GM19438 (cell line): ENCODE data around the gene GLRX.
"Not testable (repeated sequence)": the region's sequence is repeated elsewhere in the genome, so short reads cannot be mapped to it uniquely, and the experiment has no call there.

ENCODE experiments used
- ATAC-seq: cut with Tn5 transposase; IDR thresholded peaks from one replicate; pipeline ENCODE4 v1.9.1; 2021; ENCODE audit warnings: low read depth; ENCODE audit not compliant: unreplicated experiment

Gene GLRX

DNA sequence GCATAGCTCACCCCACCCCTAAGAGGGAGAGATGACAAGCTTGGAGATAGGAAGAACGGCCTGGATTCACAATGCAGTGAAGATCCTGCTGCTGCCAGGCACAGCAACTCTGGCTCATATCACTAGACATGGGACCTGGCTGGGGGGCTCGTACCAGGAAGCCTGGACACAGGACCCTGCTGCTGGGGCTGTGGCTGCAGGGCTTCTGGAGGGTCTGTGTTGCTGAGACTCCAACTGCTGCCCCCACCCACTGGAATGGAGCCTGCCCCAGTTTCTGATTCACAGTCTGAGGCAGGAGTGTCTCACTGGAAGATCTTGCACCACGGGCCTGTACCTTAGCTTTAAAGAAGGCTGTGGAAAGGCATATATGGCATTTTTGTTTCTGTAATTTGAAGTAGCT, 31.0 kb upstream of the GLRX start:
- ATAC-seq = no peak

DNA sequence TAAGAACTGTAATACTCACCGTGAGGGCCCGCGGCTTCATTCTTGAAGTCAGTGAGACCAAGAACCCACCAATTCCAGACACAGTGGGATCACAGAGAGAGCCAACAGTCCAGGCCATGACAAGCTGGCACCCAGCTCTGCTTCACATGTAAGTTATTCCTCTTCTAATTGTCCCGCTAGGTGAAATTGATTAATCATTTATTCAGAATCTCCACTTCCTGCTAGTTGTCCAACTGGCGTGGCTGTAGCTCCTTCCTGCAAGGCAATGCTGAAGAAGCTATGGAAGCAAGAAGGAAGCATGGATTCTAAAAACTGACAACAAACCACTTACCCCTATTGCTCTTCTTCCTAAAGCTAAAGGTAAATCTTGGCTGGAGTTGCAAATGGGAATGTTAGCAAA, 30.0 kb upstream of the GLRX start:
- no peak for ATAC-seq

DNA sequence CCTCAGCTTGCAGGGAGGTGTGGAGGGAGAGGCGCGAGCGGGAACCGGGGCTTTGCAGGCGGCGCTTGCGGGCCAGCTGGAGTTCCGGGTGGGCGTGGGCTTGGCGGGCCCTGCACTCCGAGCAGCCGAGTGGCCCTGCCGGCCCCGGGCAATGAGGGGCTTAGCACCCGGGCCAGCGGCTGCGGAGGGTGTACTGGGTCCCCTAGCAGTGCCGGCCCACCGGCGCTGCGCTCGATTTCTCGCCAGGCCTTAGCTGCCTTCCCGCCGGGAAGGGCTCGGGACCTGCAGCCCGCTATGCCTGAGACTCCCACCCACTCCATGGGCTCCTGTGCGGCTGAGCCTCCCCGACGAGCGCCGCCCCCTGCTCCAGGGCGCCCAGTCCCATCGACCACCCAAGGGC, 28.6 kb upstream of the GLRX start:
- ATAC-seq = not testable (repeated sequence)

DNA sequence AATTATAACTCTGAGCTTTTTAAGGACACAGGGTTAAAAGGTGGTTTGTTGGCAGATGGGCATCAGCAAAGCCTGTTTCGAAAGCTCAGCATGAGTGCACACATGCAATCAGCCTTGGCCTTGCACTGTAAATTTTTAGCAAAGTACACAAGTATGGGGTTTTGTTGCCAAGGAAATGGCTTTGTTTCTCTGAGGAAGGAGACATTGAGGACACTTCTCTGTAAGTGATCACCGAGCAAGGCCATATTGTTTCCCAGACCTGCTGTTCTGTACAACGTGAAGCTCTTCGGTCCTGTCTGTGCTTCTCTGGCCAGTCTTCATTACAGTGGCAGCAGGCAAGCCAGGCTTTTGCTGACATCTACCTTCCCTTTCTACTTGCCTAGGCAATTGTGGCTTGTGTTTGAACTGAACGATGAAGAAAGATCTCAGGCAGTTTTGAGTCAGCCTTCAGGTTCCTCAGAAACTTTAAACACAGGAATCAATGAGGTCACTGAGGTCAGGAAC, 27.9 kb upstream of the GLRX start:
- no peak for ATAC-seq

DNA sequence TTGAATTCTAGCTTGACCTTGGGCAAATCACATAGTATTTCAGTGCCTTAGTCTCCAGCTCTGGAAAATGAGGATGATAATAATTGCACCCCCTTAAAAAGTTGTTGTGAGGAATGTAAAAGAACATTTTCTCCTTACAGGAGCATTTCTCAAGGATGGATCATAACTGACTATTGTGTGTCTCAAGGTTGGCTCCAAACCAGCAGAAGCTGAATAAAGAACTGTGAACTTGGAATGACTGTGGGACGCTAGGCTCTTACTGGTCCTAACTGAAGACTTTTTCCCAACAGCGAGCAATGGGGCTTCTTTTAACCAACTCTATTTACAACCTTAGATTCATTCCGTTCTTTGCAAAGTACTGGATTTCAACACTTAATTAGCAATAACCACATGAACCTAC, 26.2 kb upstream of the GLRX start:
- ATAC-seq = no peak

DNA sequence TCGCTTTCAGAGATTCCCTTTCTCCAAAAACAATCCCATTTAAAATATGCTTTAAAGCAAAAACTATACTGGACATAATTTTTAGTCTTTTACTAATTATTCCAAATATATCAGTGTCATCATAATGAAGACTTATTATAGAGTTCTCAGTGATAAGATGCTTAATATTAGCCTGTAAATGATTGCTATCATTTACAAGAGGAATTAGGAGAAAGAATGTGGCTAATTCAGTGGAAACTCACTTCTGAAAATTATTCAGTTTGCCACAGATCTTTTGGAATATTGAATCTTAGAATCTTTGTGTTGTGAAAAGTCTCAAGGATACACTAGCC, 24.7 kb upstream of the GLRX start:
- no peak for ATAC-seq

DNA sequence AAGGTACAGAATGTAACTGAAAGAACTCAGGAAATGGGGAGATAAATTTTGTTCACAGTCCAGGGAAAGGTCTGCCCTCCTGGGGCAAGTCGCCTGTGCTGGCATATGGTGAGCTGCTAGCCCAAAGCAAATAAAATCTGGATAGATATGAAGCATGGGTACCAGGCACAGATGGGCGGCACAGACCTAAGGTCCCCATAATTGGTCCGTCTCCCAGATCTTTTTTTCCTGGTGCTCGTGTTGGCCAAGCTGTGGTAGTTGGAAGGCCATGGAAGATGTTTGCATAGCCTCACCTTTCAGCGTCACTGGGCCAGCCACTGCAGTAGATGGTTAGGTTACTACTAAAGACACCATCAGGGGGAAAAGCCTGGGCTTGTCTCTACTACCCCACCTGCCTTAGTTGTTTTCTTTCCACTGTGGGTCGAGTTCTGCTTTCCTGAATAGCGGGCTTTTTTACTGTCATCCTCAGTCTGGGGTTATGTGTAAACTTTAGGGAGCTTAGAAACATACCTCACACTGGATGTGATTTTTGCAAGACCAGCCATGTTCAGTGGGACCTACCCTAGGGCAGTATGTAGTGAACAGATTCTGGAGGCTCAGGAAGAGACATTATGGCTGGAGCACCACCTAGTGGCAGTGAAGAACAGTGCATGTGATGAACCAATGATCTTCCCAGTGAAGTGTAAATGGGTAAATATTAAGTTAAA, 24.2 kb upstream of the GLRX start:
- ATAC-seq = peak; percentile 52

DNA sequence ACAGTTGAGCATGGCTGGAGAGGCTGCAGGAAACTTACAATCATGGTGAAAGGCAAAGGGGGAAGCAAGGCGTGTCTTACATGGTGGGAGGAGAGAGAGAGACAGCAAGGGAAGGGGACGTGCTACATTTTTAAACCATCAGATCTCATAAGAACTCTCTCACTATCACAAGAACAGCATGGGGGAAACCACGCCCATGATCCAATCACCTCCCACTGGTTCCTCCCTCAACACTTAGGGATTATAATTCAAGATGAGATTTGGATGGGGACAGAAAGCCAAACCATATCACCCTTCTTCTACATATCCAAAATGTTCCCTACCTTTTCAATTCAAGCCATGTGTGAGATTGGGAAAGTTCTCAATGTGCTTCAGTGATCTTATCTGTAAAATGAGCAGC, 22.9 kb upstream of the GLRX start:
- no peak for ATAC-seq

DNA sequence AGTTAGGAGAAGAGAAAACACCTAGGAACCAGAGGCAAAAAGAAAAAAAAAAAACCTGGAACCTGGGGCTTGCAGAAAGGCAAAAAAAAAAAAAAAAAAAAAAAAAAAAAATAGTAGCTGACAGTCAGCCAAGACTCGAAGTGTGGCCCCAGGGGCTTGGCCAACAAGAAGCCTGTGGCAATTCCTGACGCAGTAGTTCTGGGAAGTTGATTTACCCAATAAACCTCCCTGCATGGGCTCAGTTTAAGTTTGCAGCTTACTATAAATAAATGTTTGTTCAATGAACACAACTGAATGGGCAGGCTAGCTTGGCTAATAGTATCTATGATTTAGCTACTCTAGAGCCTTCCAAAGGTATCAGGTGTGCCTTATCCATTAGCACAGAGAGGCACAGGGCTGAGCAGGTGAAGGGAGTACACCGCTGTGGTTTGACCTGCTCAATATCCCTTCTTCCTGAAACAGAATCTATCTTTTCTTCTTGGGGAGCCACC, 21.3 kb upstream of the GLRX start:
- ATAC-seq = no peak

DNA sequence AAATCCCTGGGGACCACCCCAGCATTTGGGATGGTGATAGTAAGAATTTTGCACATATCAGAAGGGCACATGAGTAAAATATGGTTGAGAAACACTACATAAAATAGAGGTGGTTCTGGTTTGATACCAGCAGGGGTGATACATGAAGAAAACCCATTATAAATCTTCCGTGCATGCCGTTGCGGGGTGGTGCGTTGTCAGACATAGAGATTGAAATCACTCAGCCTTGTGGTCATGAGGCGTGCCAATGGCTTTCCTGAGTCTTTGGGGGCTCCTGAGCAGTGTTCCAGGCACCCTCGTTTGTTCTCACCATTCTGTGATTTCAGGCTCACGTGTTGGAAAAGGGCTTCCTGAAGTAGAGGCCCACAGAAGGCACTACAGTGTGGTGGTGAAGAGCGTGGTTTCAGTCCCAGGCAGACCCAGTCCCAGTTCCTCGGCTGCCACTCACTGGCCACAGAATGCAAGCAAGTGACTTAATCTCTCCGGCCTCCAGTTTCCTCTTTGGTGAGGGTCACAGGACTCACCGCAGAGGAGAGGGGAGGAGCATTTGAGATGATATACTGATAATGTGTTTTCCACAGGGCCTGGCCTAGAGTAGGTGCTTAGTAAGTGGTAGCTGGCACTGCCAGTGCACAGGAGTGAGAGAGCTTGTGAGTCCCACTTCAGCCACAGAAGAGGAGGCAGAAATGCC, 20.5 kb upstream of the GLRX start:
- ATAC-seq = peak; percentile 95

DNA sequence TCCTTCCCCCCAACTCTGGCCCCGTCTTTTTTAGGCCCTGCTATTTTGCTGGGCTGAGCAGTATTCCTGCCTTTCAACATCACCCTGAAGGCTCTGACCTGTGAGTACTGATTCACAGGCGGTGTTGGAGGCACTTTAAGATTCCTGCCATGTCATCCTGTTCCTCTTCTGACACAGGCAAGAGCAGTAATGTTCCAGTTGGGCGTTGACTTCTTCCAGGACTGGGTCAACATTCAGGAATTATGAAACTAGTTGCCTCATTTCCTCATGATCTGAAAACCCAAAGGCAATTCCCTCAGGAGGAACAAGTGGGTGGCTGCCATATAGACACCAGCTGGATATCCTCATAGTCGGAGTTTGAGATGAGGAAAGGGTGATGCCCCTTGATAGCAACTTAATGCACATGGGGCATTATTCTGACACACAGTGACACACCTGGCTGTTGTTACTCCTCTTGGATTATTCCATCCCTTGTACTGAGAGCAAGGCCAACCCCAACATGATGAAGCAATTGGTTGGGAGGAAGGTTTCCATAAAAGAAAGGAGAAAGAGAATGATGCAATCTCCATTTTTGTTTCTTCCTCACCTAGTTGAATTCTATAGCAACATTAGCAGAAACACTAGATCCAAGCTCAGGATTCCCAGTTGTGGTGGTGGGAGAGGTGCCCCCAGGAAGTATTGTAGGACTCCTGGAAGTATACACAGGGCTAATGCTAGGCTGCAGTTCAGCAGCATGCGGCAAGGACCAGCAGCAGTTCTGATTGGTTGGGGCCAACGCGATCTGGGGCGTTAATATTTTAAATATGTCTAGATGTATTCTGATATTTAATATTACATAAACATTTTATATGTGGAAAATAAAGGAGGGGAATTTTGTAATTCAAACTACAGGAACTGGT, 19.6 kb upstream of the GLRX start:
- ATAC-seq = no peak

DNA sequence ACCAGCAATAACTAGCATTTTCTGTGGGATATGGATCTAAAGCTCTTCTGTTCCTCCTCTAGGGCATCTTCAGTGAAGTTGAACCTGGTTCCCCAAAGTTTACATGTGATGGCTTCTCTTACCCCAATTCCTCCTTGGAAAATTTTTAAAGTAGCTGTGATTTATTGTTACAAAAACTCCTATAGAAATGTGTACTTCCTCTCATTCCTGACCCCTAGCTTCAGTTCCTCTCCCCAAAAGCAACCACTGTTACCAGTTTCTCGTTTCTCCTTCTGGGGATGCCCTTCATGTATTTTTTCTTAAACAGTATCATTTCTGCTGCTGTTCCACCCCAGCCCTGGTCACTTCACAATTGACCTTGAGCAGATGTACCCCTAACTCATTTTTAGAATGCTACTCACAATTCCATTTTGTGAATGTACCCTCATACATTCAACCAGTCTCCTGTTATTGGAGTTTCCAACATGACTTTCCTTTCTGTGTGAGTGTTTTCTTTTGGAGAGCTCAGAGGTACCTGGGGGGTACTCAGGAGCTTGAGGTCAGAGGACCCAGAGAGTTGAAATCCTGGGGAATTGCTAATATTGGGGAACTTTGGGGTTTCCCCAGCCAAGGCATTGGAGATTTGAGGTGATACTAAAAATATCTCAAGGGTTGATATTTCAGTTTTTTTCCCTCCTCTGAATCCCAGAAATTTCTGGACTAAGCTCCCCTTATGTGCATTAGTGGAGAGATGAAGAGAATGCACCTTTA, 18.6 kb upstream of the GLRX start:
- no peak for ATAC-seq

DNA sequence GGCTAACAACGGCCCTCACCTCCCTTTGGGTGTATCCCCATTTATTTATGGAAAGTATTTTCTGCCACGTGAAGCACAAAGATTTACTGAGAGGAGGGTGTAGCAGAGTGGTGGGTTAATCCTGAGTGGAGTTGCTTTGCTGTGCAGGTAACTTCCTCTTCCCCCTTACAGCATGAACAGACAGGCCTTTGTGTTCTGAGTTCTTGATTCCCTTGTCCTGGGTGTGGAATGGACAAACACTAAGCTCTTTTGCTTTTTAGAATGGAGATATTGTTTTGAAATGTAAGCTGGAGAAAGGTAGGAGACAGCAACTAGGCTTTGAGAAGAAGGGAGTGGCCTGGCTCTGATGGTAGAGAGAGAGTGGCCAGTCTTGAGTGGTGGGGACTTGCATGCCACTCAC, 17.1 kb upstream of the GLRX start:
- ATAC-seq = no peak

DNA sequence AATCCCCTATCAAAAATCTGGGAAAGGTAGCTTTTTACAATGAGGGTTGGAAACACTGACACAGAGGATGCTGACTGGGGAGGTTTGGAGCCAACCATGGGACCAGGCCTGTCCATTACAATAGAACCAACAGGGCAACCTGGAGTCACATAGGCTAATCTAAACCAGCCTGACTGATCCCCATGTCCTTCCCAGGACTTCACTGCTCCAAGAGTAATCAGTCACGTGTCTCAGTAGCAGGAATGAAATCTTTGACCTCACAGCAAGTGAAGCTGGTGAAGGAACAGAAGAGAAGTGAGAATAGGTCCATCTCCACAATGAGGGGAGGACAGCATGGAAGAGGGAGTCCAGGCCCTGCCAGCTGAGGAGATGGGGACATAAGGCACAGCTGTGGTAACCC, 16.0 kb upstream of the GLRX start:
- ATAC-seq = no peak

DNA sequence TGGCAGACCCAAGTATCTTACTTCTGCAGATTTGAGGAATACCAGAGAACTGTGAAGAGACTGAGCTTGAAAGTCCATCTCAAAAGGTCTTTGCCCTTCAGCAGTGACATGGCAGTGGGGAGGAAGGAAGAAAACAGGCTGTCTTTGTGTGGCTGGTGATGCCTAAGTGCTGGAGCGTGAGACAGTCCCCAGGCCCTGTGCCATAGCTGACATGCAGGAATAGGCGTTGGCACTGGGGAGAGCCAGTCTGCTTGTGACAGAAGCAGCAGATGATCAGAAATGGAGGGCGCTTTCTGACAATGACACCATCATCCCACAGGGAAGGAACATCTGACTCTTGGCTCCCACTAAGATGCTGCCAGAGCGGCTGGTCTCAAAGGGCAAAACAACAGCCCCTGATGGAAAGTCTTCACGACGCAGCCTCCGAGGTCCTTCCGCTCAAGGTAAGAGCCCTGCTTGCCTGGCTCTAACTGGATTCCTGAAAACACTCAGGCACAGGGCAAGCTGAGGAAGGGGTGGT, 15.5 kb upstream of the GLRX start:
- ATAC-seq = no peak

DNA sequence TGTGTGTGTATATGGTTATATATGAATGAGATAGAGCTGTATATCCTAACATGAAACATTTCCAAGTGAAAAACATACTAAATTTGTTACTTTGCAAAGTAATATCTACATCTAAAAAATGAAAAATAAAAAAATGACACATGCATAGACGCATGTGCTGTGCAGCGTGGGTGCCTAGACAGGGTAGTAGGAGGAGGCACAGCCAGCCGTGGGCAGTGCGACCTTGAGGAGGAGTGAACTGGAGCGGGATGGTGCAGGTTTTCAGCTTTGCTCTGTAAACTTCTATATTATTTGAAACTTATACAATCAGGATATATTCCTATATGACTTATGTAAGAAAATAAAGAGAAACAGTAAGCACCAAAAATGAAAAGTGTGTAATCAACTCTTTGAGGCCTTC, 15.0 kb upstream of the GLRX start:
- no peak for ATAC-seq

DNA sequence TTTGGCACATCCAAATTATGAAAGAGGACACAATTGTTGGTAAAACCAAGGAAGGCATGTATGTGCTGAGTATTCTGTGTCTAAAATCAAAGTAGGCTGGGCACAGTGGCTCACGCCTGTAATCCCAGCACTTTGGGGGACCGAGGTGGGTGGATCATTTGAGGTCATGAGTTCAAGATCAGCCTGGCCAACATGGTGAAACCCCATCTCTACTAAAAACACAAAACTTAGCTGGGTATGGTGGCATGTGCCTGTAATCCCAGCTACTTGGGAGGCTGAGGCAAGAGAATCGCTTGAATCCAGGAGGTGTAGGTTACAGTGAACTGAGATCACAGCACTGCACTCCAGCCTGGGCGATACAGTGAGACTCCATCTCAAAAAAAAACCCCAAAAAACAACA, 14.4 kb upstream of the GLRX start:
- not testable (repeated sequence) for ATAC-seq

DNA sequence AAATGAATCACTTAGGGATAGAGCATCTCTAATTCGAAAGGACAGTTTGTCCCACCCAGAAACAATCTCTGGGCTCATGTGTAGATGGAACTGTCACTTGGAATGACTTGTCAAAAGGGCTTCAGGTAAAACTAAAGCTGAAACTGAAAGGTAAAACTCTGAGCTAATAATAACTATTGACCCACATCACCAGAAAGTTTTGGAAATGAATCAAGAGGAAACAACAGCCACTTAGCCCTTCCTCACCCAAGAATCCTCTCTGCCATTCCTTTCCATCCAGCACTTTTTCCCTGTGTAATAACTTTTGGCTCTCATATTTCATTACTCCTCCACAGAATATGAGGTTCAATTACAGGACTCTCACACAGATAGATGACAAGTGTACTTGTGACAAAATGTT, 14.0 kb upstream of the GLRX start:
- no peak for ATAC-seq

DNA sequence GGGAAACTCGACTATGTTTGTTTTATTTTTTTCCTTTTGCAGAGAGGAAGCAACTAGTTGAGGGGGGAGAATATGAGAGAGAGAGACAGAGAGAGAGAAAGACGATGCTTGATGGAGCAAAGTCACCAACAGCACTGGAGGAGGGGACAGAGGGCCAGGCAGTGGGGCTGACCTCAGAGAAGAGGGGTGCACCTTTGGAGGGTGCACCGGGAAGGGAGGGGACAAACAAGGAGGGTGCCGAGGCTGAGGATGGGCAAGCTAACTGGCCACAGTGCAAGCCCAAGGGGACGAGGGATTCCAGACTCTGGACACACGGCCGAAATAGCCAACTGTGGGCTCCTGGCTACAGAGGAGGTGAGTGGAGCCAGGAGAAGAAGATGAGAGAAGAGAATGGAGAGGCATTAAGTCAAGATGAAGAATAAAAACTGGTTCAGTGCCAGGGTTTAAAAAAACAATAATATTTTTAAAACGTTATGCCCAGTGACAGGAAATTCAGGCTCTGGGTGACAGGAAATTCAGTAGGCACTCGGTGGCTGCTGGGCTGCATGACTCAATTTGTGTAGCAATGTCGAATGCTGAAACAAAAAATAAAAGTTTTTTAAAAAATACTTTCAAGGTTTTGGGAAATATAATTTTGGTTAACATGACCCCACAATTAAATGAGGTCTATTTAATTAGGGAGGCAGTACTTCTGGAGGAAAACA, 13.3 kb upstream of the GLRX start:
- no peak for ATAC-seq

DNA sequence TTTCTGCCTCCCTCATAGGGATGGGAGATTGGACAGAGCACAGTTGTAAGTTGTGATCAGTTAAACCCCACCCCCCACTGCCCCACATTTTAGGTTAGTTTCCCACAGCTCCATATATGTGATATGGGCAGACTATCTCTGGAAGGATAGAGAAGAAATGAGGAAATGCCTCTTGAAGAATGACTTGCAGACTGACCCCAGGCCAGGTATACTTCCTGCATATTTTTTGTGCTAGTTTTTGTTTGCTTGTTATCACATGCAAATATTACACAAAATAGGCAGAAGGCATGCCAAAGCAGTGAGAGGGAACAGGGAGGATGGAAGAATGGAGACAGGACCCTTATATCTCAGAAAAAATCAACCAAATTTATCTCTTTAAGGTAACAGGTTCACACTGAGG, 10.1 kb upstream of the GLRX start:
- ATAC-seq = no peak
